Neuronal stem cell (in vitro differentiated cells): ENCODE data around the gene ARL14EP.

ENCODE experiments used
- DNase-seq: peaks from one replicate; pipeline ENCODE4 v3.0.0-alpha.2; 2013; ENCODE audit warnings: low spot score
- H2AFZ ChIP-seq: one replicate; pipeline ENCODE4 v1.6.1; 2013; ENCODE audit warnings: mild to moderate bottlenecking, low read length, inconsistent platforms
- H2AK5ac ChIP-seq: 2 replicates; pipeline ENCODE4 v1.6.1; 2013; ENCODE audit warnings: low read depth, mild to moderate bottlenecking, inconsistent platforms, low read length, moderate library complexity, mixed read lengths
- H2BK120ac ChIP-seq: 2 replicates; pipeline ENCODE4 v1.6.1; 2013; ENCODE audit warnings: low read depth, mild to moderate bottlenecking, inconsistent platforms, low read length, moderate library complexity, mixed read lengths
- H2BK12ac ChIP-seq: one replicate; pipeline ENCODE4 v1.6.1; 2013; ENCODE audit warnings: low read length, inconsistent platforms
- H2BK15ac ChIP-seq: 2 replicates; pipeline ENCODE4 v1.6.1; 2013; ENCODE audit warnings: mild to moderate bottlenecking, low read length, inconsistent platforms, mixed read lengths
- H2BK5ac ChIP-seq: one replicate; pipeline ENCODE4 v1.6.1; 2013; ENCODE audit warnings: inconsistent platforms, mild to moderate bottlenecking, low read length, moderate library complexity
- H3K14ac ChIP-seq: one replicate; pipeline ENCODE4 v1.6.1; 2013; ENCODE audit warnings: low read length, inconsistent platforms
- H3K18ac ChIP-seq: 2 replicates; pipeline ENCODE4 v1.6.1; 2013; ENCODE audit warnings: low read length, inconsistent platforms
- H3K23ac ChIP-seq: 2 replicates; pipeline ENCODE4 v1.6.1; 2013; ENCODE audit warnings: low read depth, mild to moderate bottlenecking, mixed read lengths, low read length, inconsistent platforms; ENCODE audit not compliant: poor library complexity
- H3K27ac ChIP-seq: replicated peaks from 3 replicates; pipeline ENCODE4 v1.5.1; 2013; ENCODE audit warnings: low read length, inconsistent platforms
- H3K27me3 ChIP-seq, 3 experiments: 2 replicates each; pipeline ENCODE4 v1.6.1; 2013; ENCODE audit warnings: low read length in 3 of 3, mild to moderate bottlenecking in 2 of 3, inconsistent platforms in 1 of 3, low read depth in 1 of 3, mixed read lengths in 1 of 3, moderate library complexity in 1 of 3; ENCODE audit not compliant: control insufficient read depth in 3 of 3, insufficient read depth in 3 of 3
- H3K36me3 ChIP-seq, 2 donors: replicated peaks in 1 of 2; 2 replicates each; pipeline ENCODE4 v1.6.1; 2013; ENCODE audit warnings: low read length in 2 of 2; ENCODE audit not compliant: control insufficient read depth in 2 of 2, insufficient read depth in 2 of 2
- H3K4ac ChIP-seq: 2 replicates; pipeline ENCODE4 v1.6.1; 2013; ENCODE audit warnings: inconsistent platforms, mild to moderate bottlenecking, low read length, moderate library complexity
- H3K4me1 ChIP-seq, 2 donors: 1 replicate in 1 of 2; 2 replicates in 1 of 2; pipeline ENCODE4 v1.6.1; 2013; ENCODE audit warnings: low read length in 2 of 2, low read depth in 1 of 2; ENCODE audit not compliant: control insufficient read depth in 2 of 2, insufficient read depth in 1 of 2
- H3K4me2 ChIP-seq: one replicate; pipeline ENCODE4 v1.6.1; 2013; ENCODE audit warnings: mild to moderate bottlenecking, low read length, inconsistent platforms; ENCODE audit not compliant: insufficient read depth, poor library complexity, severe bottlenecking
- H3K4me3 ChIP-seq, 2 donors: 2 replicates each; pipeline ENCODE4 v1.5.1; 2013; ENCODE audit warnings: low read length in 2 of 2, mild to moderate bottlenecking in 2 of 2, inconsistent platforms in 1 of 2, moderate library complexity in 1 of 2
- H3K79me1 ChIP-seq: one replicate; pipeline ENCODE4 v1.6.1; 2013; ENCODE audit warnings: low read depth, mild to moderate bottlenecking, inconsistent platforms, low read length, moderate library complexity
- H3K9ac ChIP-seq: one replicate; pipeline ENCODE4 v1.6.1; 2013; ENCODE audit warnings: mild to moderate bottlenecking, low read depth, low read length, inconsistent platforms; ENCODE audit not compliant: poor library complexity
- H3K9me3 ChIP-seq, 2 donors: replicated peaks in 1 of 2; 2 replicates each; pipeline versions ENCODE3 to v1.6.1; 2013; ENCODE audit warnings: low read length in 2 of 2, mild to moderate bottlenecking in 2 of 2, inconsistent platforms in 1 of 2, low read depth in 1 of 2, mixed read lengths in 1 of 2, moderate library complexity in 1 of 2; ENCODE audit not compliant: control insufficient read depth in 2 of 2, insufficient read depth in 1 of 2
- H4K8ac ChIP-seq: one replicate; pipeline ENCODE4 v1.6.1; 2013; ENCODE audit warnings: low read depth, mild to moderate bottlenecking, inconsistent platforms, low read length, moderate library complexity
- H4K91ac ChIP-seq: one replicate; pipeline ENCODE4 v1.6.1; 2013; ENCODE audit warnings: low read length, low read depth, mild to moderate bottlenecking, inconsistent platforms; ENCODE audit not compliant: poor library complexity
- WGBS, 2 donors: extraction: QIAGEN DNeasy Blood & Tissue Kit; methylation state at CpG; one replicate each; pipeline ENCODE4 v1.1.7; 2013; ENCODE audit warnings: missing lambda C conversion rate in 2 of 2, mixed read lengths in 1 of 2; ENCODE audit not compliant: insufficient read length in 2 of 2, insufficient replicate concordance in 1 of 2; ENCODE audit errors: extremely low coverage in 2 of 2; 5-methylcytosine and 5-hydroxymethylcytosine counted together

Gene ARL14EP

DNA sequence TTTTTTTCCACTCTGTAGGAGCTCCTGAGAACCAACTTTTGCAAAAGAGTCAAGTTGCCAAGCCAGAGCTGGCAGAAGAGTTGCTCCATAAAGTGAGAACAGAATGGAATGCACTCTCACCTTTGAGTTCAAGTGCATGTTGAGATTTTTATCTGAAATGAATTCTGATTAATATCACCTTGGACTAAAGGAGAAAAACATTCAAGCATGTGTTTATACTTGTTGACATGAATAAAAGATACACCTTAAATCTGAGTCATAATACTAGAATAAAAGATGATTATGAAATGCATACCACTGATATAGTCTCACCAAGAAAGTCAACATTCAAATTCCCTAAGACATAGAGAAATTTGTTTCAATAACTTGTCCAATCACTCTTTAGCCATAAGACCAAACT, 37.8 kb downstream of the ARL14EP start:
- Histone ChIP-seq H3K4me3 (no peak overlapping the region), H3K9me3 (no peaks in the 10 kb centered on the region), H4K91ac (no peak overlapping the region), H2BK5ac (no peak overlapping the region), H2BK12ac (no peak overlapping the region), H3K79me1 (no peaks in the 10 kb centered on the region), H3K27ac (no peak overlapping the region), H3K23ac (no peak overlapping the region), H2BK15ac (no peak overlapping the region), H3K4me2 (no peak overlapping the region), H3K4me1 (peaks cover 0 to 11% of the 10 kb centered on the region in 2 donors), H2AK5ac (no peak overlapping the region), H2BK120ac (no peak overlapping the region), H3K27me3 (peaks cover 0 to 10% (median 0%) of the 10 kb centered on the region in 3 experiments), H3K4ac (no peak overlapping the region), H3K36me3 (no peaks in the 10 kb centered on the region), H3K14ac (no peak overlapping the region), H3K18ac (no peak overlapping the region), H3K9ac (no peak overlapping the region), H2AFZ (no peak overlapping the region), H4K8ac (no peak overlapping the region)
- DNase-seq: no peak

DNA sequence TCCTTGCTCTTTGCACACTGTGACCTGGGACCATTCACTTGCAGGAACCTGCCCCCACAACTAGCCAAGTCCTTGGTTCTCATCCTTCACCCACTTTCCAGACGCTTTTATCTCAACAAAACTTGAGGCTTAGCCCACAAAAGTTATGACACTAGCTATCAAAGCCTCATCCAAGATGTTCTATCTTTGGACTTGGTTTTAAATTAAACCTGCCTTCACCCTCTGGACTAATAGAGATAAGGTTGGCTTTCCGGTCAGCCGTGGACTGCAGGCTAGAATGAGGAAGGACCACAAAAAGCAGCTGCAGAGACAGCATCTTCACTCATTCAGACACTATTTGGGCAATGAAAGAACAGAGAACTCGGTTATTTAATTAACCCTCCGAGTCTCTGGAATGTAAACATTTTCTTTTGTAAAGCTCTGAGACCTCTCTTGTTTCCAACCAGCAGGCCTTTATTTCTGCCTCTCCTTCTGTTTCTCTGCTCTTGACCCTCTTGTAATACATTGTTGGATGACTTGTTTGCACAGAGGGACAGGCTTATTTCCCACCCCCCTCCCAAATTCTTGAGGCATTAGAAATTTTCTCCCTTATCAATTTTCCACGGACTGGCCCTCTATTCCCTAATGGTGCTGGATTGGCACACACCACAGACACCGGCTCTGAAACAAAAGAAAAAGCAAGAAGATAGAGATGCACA, 41.4 kb downstream of the ARL14EP start:
- no peak overlapping the region for H3K23ac ChIP-seq
- H3K4me3 ChIP-seq: no peak overlapping the region
- no peak overlapping the region for H3K4ac ChIP-seq
- no peak overlapping the region for H3K27ac ChIP-seq
- H3K9ac ChIP-seq: no peak overlapping the region
- no peak overlapping the region for H2BK5ac ChIP-seq
- no peak overlapping the region for H2AK5ac ChIP-seq
- no CpG with 5 or more reads among the region's 7 CpGs for WGBS, 2 donors
- H3K14ac ChIP-seq: no peak overlapping the region
- H3K27me3 ChIP-seq: peaks cover 0 to 8% (median 0%) of the 10 kb centered on the region in 3 experiments
- no peaks in the 10 kb centered on the region for H3K79me1 ChIP-seq
- no peak overlapping the region for H4K8ac ChIP-seq
- H2BK15ac ChIP-seq: no peak overlapping the region
- no peak overlapping the region for H4K91ac ChIP-seq
- no peak for DNase-seq
- no peak overlapping the region for H2AFZ ChIP-seq
- no peak overlapping the region for H2BK120ac ChIP-seq
- no peaks in the 10 kb centered on the region for H3K36me3 ChIP-seq
- no peak overlapping the region for H3K18ac ChIP-seq
- peaks cover 0 to 4% of the 10 kb centered on the region in 2 donors for H3K9me3 ChIP-seq
- peaks cover 0 to 11% of the 10 kb centered on the region in 2 donors for H3K4me1 ChIP-seq
- H2BK12ac ChIP-seq: no peak overlapping the region
- H3K4me2 ChIP-seq: no peak overlapping the region

DNA sequence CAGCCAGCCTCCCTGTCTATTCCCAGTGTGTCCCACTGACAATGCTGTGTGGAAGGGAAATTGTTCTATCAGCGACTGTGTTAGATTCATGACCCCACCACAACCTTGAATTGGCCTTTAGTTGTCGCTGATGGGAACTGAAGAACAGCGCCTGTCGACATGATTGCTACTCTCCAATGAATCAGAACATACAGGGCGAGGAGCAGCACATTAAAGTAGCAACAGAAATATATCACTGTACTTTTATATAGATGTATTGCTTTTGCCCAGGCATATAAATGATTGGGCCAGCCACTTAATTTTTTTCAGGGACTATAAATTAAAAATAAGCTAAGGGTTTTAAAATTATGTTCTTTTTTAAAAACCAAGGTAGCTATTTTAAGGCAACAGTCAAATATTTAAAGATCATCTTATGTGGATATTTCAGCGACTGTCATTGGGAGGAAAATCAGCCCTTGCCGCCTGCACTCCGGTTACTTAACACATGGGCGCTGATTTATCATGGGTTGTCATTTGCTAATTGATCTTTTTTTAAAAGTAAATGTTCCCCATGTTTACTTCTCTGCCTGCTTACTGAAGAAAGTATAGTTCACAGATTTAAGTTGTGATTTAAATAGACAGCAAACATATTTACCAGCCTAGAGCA, 42.1 kb downstream of the ARL14EP start:
- Histone ChIP-seq H3K18ac (no peak overlapping the region), H3K4me3 (no peak overlapping the region), H2BK120ac (no peak overlapping the region), H2BK5ac (no peak overlapping the region), H2BK15ac (no peak overlapping the region), H3K23ac (no peak overlapping the region), H2BK12ac (no peak overlapping the region), H2AK5ac (no peak overlapping the region), H3K4me1 (peaks cover 0 to 11% of the 10 kb centered on the region in 2 donors), H3K36me3 (no peaks in the 10 kb centered on the region), H3K27me3 (peaks cover 0 to 7% (median 0%) of the 10 kb centered on the region in 3 experiments), H4K8ac (no peak overlapping the region), H3K27ac (no peak overlapping the region), H3K4me2 (no peak overlapping the region), H3K9ac (no peak overlapping the region), H3K4ac (no peak overlapping the region), H3K9me3 (peaks cover 0 to 4% of the 10 kb centered on the region in 2 donors), H3K14ac (no peak overlapping the region), H3K79me1 (no peaks in the 10 kb centered on the region), H4K91ac (no peak overlapping the region), H2AFZ (no peak overlapping the region)
- no CpG with 5 or more reads among the region's 9 CpGs for WGBS, 2 donors
- DNase-seq: no peak

DNA sequence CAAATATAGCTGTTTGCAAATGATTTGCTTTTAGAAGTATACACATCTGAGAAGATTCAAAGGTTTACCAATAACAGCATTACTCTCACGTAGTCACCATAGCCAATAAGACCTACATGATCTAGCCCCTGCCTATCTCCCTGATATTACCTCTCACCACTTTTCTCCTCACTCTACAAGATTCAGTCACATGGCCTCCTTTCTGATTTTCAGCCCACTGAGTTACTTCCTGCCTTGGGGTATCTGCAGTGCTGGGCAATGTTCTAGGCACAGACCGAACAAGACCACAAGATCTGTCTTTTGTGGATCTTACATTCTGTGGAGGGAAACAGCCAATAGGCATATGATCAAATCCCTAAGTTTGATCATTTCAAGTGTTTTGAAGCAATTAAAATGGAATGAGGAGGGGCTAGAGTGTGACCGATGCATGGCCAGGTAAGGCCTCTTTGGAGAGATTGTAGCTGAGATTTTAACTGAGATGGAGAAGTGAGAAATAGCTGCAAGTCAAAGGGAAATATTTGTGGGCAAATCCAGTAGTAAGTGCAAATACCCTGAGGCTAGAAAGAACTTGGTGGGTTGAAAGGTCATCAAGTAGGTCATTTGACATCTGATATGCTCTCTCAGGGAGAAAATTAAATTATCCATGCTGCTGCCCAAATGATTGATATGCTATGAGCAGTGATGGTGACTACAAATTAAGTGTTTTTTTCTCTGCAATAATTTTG, 43.1 kb downstream of the ARL14EP start:
- no CpG with 5 or more reads among the region's 3 CpGs for WGBS, 2 donors
- Histone ChIP-seq H3K18ac (no peak overlapping the region), H3K79me1 (no peaks in the 10 kb centered on the region), H3K23ac (no peak overlapping the region), H3K14ac (no peak overlapping the region), H2BK12ac (no peak overlapping the region), H2BK15ac (no peak overlapping the region), H2BK120ac (no peak overlapping the region), H3K27ac (no peak overlapping the region), H2BK5ac (no peak overlapping the region), H3K4me3 (no peak overlapping the region), H3K4me2 (no peak overlapping the region), H3K4me1 (peaks cover 0 to 11% of the 10 kb centered on the region in 2 donors), H4K91ac (no peak overlapping the region), H2AFZ (no peak overlapping the region), H2AK5ac (no peak overlapping the region), H3K4ac (no peak overlapping the region), H3K27me3 (peaks cover 0 to 7% (median 0%) of the 10 kb centered on the region in 3 experiments), H4K8ac (no peak overlapping the region), H3K36me3 (no peaks in the 10 kb centered on the region), H3K9ac (no peak overlapping the region), H3K9me3 (peaks cover 0 to 4% of the 10 kb centered on the region in 2 donors)
- no peak for DNase-seq
